HG02970 (cell line): Measurements from ENCODE around the gene CPXM1.
"Not testable (repeated sequence)": the region's sequence is repeated elsewhere in the genome, so short reads cannot be mapped to it uniquely, and the experiment has no call there.

ENCODE experiments used
- ATAC-seq: cut with Tn5 transposase; IDR thresholded peaks from one replicate; pipeline ENCODE4 v1.9.1; 2021; ENCODE audit warnings: mild to moderate bottlenecking, moderate library complexity, moderate number of reproducible peaks; ENCODE audit not compliant: unreplicated experiment, low FRiP score

Gene CPXM1

DNA sequence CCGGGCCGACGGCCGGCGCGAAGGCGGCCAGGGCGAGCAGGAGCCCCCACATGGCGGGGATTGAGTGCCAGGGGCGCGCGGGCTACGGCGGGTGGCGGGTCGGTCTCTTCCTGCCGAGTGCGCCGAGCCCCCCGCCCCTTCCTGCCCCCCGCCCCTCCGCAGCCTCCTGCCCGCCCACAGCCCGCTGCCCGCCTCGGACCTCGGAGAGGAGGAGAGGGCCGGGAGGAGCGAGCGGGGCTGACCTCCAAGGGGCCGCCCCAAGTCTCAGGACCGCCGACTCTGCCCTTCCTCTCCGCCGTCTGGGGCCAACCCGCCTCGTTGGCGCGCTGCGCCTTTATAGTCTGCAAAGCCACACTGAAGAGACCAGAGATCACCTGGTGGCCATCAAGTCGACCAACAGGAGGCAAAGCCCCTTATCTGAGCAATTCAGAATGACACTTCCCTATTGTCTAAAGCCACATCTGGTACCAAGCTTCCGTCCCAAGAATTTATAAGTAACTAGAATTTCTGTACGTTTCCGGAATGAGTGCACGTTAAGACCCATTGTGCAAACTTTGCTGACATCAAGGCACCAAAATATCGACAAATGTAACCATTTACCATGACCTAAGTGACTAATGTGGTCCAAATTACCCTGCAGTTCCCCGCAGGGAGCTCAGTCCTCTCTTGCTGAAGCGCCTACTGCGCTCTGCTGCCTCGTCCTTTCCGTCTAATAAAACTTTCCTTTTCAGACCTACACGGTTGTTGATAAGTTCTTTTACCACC is at the start of gene CPXM1:
Gene CPXM1 (minus strand): TSS at position 107 of the 765 bp plus-strand sequence. CDS start 55 bp downstream, at position 52.
- no peak for ATAC-seq

DNA sequence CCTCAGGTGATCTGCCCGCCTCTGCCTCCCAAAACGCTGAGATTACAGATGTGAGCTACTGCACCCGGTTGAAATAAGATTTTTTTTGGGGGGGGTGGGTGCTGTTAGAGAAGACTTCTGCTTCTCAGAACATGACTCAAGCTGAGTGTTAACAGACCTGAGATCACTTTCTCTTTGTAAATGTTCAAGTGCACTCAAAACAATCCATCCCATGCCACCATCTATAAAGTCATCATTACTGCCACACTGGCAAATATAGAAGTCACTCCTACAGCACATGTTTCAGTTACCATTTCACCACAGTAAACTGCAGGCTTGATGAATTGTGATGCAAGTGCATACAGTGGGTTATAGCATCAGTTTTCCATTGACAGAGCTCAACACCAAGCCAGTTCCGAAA is 49.1 kb upstream of the CPXM1 start:
- no peak for ATAC-seq

DNA sequence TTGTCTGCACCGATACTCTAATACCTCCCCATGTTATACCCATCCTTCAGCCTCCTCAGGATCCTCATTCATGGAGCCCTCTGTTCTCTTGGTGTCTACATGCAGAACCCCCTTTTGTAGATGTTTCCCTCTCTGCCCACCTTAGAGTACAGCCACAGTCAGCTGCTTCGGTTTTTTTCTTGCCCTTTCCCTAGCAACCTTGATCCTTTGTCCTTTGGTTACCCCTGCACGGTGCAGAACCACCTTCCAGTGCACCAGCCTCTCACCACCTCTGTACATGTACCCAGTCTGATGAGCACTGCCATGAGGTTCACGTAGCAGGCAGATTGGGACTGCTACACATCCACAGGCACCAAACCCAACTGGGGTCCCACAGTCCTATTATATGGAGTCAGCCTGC is 47.4 kb upstream of the CPXM1 start:
- ATAC-seq = no peak

DNA sequence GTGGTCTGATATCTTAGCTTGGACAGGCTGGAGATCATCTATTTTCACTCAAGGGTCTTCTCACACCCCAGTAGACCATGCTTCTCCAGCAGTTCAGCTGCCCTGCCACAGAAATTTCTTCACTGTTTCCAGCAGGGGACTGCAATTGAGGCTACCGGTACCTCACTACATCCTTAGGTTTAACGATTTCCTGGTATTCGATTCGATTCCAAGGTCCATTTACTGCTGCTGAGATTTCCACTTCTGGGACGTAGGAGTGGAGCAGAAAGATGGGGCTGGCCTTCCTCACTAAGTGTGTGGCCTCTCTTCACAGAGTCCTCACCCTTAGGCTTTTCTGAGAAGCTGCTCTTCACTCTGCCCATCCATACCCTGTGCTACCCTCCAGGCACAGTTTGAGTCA is 46.3 kb upstream of the CPXM1 start:
- no peak for ATAC-seq

DNA sequence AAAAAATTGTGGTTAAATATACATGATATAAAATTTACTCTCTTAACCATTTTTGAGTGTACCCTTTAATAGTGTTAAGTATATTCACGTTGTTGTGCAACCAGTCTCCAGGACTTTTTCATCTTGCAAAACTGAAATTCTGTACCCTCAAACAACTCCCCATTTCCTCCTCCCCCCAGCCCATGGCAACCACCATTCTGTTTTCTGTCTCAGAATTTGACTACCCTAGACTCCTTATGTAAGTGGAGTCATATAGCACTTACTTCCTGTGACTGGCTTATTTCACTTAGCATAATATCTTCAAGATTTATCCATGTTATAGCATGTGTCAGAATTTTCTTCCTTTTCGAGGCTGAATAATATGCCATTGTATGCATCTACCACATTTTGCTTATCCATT is 45.2 kb upstream of the CPXM1 start:
- no peak for ATAC-seq

DNA sequence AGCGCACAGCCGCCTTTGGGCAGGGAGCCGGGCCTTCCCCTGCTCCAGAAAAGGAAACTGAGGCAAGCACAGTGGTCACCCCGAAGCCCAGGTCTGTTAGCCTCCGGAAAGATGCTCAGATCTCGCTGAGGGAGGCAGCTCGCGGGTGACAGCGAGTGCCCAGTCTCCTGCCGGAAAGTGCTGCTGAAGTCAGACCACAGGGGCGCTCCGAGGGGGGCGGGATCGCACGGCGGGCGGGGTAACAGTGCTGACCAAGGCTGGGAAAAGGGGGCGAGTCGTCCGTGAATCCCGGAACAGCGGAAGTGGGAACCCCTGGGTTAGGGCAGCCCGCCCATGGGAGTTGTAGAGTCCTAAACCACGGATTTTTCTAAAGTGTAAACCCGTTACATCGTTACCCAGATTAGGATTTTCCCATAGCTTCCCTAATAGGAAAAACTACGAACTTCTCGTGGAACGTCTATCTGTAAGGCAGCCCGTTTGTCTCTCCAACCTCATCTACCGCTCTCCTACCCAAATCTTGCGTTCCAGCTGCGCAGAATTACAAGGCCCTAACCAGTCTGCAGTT is 40.6 kb upstream of the CPXM1 start:
- ATAC-seq = peak; percentile 28

DNA sequence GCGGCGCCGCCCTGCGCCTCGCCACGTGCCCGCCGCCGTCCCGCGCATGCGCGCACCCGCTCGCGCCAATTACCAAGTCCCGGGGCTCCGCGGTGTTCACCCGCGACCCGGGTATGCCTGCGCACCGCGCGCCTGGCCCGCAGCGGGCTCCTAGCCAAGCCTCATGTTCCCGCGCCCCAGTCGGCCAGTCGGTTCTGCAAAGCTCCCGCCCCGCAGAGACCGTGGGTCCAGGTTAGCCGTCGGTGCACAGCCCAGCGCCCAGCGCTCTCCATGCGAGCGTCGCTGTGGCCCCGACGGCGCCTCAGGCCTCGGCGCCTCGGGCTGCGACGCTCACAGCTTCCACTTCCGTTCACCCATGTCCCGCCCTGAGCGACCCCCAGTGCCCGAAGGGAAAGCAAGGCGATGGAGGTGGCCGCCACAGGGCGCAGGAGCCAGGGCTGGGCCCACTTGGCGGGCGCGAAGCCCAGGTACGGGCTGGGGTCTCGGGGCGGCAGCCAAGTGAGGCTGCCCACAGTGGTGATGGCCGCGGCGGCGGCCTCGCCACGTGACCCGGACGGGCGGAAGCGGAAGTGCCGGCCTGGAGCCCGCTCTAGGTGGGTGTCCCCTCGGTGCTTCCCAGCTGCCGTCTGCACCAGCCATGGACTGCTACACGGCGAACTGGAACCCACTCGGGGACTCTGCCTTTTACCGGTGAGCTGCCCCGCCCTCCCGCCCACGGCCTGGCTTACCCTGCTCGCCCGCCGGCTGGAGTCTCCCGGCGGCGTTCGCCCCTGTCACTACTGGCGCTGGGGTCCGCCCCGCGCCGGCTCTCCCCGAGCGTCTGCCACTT is 39.9 kb upstream of the CPXM1 start, which contains the start of the genes PCED1A and VPS16:
Gene PCED1A (minus strand): TSS at position 518 of the 829 bp plus-strand sequence. CDS start 743 bp downstream, outside the sequence.
Gene VPS16 (plus strand): TSS at position 608 of the 829 bp plus-strand sequence. CDS start 30 bp downstream, at position 638.
- peak; percentile 77 for ATAC-seq

DNA sequence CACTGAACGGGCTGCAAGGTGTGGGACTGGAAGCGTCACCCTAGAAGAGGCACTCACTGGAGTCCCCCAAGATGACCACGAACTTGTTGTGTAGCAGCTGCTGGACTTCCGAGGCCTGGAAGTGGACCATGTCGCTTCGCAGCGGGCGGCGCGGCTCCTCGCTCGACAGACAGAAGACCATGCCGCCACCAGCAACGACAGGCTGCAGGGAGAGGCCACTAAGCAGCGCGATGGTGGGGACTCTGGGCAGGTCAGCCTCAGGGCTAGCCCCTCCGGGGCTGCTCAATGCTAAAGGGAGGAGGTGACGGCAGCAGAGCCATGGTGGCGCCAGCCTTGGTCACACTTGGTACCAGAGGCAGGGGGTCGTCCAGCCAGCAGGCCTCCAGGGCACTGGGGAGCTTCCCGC is 39.3 kb upstream of the CPXM1 start:
- no peak for ATAC-seq

DNA sequence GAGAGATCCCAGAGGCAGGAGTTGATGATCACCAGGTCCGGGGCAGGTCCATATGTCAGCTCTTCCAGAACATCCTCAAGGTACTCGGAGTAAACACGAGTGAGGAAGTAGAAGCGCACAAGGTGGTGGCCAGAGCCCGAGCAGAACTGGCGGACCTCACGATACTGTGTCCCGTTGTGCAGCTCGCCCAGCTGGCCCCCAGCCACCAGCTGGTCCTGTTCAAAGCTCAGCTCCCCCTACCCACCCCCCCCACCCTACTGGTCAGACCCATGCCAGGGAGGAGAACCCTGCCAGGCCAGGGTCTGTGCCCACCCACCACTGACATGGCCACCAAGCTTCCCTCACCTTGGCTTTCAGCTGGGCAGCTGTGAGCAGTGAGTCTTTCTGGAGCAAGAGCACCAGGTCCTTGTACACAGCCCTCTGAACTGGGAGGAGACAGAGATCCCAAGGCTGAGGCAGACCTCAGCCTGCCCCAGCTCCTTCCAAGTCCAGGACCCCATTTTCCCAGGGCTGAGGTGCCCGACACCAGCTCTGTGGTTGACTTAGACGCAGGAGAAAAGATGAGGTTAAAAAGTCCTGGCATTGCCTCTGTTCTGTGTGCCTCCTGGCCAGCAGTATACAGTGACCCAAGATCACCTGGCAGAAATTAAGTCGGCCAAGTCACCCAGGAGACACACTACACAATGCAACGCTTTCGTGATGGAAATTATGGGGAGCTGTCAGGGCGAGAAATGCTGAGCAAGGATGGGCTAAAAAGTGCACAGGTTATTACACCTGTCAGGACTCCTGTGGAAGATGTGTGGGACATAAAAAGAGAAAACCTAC is 38.6 kb upstream of the CPXM1 start:
- no peak for ATAC-seq

DNA sequence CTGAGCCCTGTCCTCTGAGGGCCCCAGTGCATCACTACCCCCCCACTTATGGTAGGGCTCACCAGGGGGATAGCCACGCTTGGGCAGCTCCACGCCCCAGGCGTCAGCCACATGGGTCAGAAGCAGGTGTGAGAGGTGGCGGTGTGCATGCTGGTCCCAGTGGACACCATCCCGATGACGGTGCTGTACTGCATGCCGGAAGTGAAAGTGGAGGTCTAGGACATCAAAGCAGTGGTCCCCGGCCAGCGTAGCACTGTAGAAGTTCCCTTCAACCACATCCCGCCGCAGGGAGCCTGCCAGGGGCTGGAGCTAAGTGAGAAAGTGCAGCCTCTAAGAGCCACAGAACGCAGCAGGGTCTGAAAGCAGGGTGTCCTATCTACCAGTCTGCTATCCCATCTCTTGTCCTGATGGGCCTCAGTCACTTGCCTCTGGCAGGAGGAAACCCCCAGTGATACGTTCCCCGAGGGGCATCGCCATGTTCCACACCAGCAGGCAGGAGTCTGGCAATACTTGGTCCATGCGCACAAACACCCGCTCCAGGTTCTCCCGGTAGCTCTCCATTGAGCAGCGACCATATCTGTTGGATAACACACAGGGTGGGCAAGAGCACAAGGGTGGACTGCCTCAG is 37.9 kb upstream of the CPXM1 start:
- no peak for ATAC-seq

DNA sequence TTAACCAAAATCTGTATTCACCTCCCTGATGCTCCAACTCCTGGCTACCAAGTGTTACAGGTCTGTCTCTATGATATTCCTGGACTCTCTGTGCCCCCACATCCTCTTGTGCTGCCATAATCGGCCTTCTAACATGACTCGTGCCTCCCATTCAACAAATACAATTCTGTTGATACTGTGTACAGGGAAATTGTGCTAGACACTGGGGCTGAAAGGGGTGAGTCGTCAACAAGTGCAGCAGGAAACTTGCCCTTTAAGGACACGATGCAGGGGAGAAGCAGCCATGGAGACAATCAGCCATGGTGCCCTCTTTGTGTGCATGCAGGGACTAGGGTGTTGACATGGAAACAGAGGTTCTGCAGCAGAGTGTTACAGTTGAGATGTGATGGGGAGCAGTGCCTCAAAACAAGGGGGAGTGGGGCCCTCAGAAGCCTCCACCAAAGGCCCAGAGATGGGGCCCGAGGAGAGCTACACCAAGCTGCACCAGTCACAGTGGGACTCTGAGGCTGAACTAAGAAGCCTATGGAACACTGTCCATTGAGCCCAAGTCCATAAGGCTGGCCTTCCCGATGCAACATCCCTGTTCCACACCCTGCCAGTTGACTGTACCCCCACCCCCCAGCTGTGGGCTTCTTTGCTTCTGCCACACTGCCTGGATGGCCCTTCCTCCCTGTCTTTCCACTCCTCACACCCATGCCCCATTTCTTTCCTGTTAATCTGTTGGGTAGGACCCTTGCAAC is 37.0 kb upstream of the CPXM1 start:
- ATAC-seq = no peak

DNA sequence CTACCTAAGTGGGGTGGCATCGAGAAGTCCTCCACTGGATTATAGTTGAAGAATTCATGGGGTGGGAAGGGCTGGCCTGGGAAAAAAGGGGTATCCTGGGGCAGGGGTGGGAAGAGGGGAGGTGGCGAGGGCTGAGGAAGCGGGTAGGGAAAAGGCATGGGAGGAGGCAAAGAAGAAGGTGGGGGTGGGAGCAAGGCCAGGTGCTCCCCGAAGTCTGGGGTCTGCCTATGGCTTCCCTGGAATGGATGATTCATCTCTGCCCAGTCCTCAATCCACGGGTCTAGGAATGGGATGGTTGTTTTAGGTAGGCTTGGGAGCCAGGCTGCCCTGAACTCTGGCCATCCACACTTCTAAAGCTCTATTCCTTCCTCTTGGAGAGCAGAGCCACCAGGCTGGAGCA is 35.6 kb upstream of the CPXM1 start:
- no peak for ATAC-seq

DNA sequence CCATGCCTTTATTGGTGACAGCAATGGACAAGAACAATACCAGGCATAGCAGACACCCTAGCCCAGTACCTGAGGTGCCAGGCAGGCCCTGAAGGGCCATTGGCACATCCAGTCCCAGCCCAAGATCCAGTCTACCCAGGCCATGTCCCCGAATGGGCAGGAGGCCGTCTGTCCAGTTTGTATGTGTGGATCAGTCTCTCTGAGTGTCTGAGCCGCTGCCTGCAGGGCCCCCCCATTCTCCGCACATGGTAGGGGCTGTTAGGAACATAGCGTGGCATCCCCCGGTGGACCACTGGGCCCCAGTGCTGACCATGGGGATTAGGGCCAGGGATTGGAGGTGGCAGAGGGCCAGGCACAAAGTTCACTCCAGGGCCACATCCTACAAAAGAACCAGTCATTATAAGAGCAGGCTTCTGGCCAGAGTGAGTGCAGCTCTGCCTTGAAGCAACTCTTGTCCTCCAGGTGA is 34.9 kb upstream of the CPXM1 start:
- ATAC-seq = no peak

DNA sequence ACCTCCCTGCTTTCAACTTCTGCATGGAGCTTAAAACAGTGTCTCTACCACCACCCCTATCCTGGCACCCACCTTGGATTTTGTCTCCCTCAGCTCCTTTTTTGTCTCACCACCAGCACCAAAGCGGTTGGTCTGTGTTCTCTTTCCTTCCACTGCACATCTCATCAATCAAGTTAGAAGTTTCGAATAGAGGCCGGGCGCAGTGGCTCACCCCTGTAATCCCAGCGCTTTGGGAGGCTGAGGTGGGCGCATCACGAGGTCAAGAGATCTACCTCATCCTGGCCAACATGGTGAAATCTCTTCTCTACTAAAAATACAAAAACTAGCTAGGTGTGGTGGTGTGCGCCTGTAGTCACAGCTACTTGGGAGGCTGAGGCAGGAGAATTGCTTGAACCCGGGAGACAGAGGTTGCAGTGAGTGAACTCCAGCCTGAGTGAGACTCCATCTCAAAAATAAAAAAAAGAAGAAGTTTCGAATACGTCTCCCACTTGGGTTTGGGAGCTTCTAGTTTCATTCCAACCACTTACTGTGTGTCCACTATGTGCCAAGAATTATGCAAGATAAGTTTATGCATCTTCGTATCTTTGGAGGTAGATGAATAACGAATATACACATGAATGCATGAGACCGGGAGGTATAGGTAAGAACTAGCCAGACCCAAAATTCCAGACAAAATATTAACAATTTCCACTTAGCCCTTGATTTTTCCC is 34.1 kb upstream of the CPXM1 start:
- no peak for ATAC-seq

DNA sequence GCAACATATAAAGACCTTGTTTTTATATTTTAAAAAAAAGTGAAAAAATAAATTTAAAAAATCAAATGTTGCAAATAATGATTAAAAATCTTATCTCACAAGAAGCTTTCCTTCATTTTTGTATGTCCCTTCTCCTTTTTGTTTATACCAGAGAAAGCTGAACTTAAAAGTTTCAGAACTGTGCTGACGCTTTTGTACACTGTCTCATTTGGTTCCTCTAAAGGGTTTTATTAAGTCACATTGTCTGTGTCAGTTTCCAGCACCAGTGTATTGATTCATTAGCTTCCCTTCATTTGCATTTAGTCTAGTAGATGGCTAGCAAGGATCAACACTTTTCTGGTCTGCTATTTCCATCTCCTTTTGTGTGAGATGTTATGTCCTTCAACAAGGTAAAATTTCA is 33.3 kb upstream of the CPXM1 start:
- ATAC-seq = no peak

DNA sequence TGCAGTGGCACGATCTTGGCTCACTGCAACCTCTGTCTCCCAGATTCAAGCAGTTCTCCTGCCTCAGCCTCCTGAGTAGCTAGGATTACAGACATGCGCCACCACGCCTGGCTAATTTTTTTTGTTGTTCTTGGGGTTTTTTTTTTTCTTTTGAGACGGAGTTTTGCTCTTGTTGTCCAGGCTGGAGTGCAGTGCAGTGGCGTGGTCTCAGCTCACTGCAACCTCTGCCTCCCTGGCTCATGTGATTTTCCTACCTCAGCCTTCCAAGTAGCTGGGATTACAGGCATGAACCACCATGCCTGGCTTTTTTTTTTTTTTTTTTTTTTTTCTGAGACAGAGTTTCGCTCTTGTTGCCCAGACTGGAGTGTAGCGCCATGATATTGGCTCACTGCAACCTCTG is 30.8 kb upstream of the CPXM1 start:
- not testable (repeated sequence) for ATAC-seq

DNA sequence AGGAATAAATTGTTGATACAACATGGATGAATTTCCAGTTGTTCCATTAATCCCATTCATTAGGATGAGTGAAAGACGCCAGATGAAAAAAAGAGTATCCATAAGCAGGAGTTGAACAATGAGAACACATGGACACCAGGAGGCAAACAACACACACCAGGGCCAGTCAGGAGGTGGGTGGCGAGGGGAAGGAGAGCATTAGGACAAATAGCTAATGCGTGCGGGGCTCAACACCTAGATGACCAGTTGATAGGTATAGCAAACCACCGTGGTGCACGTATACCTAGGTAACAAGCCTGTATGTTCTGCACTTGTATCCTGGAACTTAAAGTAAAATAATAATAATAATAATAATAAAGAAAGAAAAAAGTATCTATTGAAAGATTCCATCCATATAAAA is 28.9 kb upstream of the CPXM1 start:
- no peak for ATAC-seq

DNA sequence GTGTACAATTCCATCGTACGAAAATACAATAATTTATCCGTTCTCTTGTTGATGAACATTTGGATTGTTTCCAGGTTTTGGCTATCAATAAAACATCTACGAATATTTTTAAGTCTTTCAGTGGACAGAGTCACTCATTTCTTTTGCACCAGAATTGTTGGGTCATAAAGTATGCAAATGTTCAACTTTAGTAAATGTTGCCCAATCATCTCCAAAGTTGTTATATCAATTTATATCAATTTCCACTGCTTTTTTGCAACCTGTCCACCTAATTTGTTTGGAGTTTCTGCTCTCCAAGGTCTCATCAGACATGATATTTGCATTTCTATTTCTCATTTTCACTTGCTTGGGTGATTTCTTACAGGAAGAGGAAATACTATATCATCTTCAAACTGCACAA is 26.2 kb upstream of the CPXM1 start:
- ATAC-seq = no peak
